Breast epithelium (tissue), 4 donors: ENCODE results near the gene GFRA1. TPM values are rescaled to one million over a fixed set of nuclear protein-coding genes. Genes with fewer than 3 reads are reported as not detected.

Experiments used
- DNase-seq, 2 donors: peaks; one replicate each; pipeline ENCODE4 v3.0.0-alpha.2; 2019; ENCODE audit warnings: low spot score in 2 of 2
- H3K27ac ChIP-seq, 2 donors: fragments of 200-600 bp; sonication (generic) in 1 of 2; one replicate each; pipeline ENCODE4 v1.5.1; 2016 to 2019; ENCODE audit warnings: mild to moderate bottlenecking in 1 of 2
- H3K27me3 ChIP-seq, 2 donors: fragments of 200-600 bp; sonication (generic) in 1 of 2; one replicate each; pipeline versions ENCODE4 v1.5.1 to v1.6.0; 2017 to 2019; ENCODE audit warnings: control low read depth in 1 of 2, mild to moderate bottlenecking in 1 of 2
- H3K36me3 ChIP-seq: fragments of 200-600 bp; one replicate; pipeline ENCODE4 v1.5.1; 2019
- H3K4me1 ChIP-seq, 2 donors: fragments of 200-600 bp; sonication (generic); one replicate each; pipeline ENCODE4 v1.5.1; 2016 to 2019; ENCODE audit warnings: control low read depth in 1 of 2
- H3K4me3 ChIP-seq, 3 donors: fragments of 200-600 bp; sonication (generic); 1 replicate in 2 of 3; 2 replicates in 1 of 3; pipeline ENCODE4 v1.5.1; 2016 to 2019; ENCODE audit warnings: mild to moderate bottlenecking in 3 of 3, moderate library complexity in 2 of 3
- H3K9me3 ChIP-seq, 2 donors: fragments of 200-600 bp; sonication (generic) in 1 of 2; one replicate each; pipeline ENCODE4 v1.5.1; 2016 to 2019; ENCODE audit warnings: control low read depth in 1 of 2
- CTCF ChIP-seq, 3 donors: fragments of 450-650 bp; IDR thresholded peaks; one replicate each; pipeline ENCODE4 v1.5.1; 2016 to 2017; ENCODE audit warnings: antibody characterized with exemption in 3 of 3, mild to moderate bottlenecking in 3 of 3, moderate library complexity in 3 of 3
- POLR2A ChIP-seq: fragments of 450-650 bp; IDR thresholded peaks from one replicate; pipeline ENCODE4 v1.6.1; 2016; ENCODE audit warnings: antibody characterized with exemption, mild to moderate bottlenecking, moderate library complexity
- POLR2AphosphoS5 ChIP-seq, 3 donors: sonication (generic); formaldehyde crosslinking; IDR thresholded peaks; one replicate each; pipeline ENCODE4 v1.6.1; 2017; ENCODE audit warnings: antibody characterized with exemption in 3 of 3
- intact Hi-C: fragments of 100-400 bp; cut with DNase I; formaldehyde crosslinking; loops from one replicate; pipeline ENCODE4 v1.15.1; 2023; ENCODE audit warnings: low total_unique reads
- total RNA-seq, 3 donors: library from RNA; depleted of rRNA; stranded (reverse); fragments of >200 nt; gene quantifications; one replicate each; pipeline ENCODE4 v1.1.0, GENCODE V29; 2016

The GFRA1 gene
- total RNA-seq, 3 donors from 2014 or later, result 88.2 to 153 (median 98.5) TPM

- Histone ChIP-seq H3K9me3 (no peaks in the 10 kb centered on the region), H3K4me1 (no peaks in the 10 kb centered on the region), H3K27me3 (no peaks in the 10 kb centered on the region), H3K36me3 (no peaks in the 10 kb centered on the region), H3K4me3 (no peak overlapping the region), H3K27ac (no peak overlapping the region)
- TF ChIP-seq POLR2AphosphoS5 (IDR thresholded peaks at IDR 0.05), result no peak
- TF ChIP-seq POLR2A, result no peak
- no peak for TF ChIP-seq CTCF (IDR thresholded peaks at IDR 0.05)
- DNase-seq, result no peak
- intact Hi-C loops, result no loop called here
Observed at GRCh38 chr10:116216676-116217075, 56.3 kb downstream of the GFRA1 start.

GRCh38 chr10:116215651-116216050 lies 57.4 kb downstream of the GFRA1 start:
- Histone ChIP-seq H3K4me3 (no peak overlapping the region), H3K9me3 (no peaks in the 10 kb centered on the region), H3K27ac (no peak overlapping the region), H3K36me3 (no peaks in the 10 kb centered on the region), H3K4me1 (no peaks in the 10 kb centered on the region), H3K27me3 (no peaks in the 10 kb centered on the region)
- TF ChIP-seq POLR2A (no peak), CTCF (IDR thresholded peaks at IDR 0.05) (no peak), POLR2AphosphoS5 (IDR thresholded peaks at IDR 0.05) (no peak)
- intact Hi-C loops, result no loop called here
- DNase-seq, result no peak

- intact Hi-C loops, result no loop called here
- TF ChIP-seq CTCF (IDR thresholded peaks at IDR 0.05) (no peak), POLR2AphosphoS5 (IDR thresholded peaks at IDR 0.05) (no peak), POLR2A (no peak)
Observed at GRCh38 chr10:116211682-116212081, 61.3 kb downstream of the GFRA1 start.

GRCh38 chr10:116210588-116211346 lies 62.2 kb downstream of the GFRA1 start:
- Histone ChIP-seq H3K27ac (no peak overlapping the region), H3K9me3 (no peaks in the 10 kb centered on the region), H3K4me3 (no peak overlapping the region), H3K27me3 (no peaks in the 10 kb centered on the region), H3K4me1 (no peaks in the 10 kb centered on the region), H3K36me3 (no peaks in the 10 kb centered on the region)
- no peak for TF ChIP-seq CTCF (IDR thresholded peaks at IDR 0.05)
- no peak for TF ChIP-seq POLR2AphosphoS5 (IDR thresholded peaks at IDR 0.05)
- no peak for TF ChIP-seq POLR2A
- intact Hi-C loops, result no loop called here
- DNase-seq, result no peak

More at GRCh38 chr10:116211682-116212081, 61.3 kb downstream of the GFRA1 start:
- H3K27me3 ChIP-seq, result no peaks in the 10 kb centered on the region
- H3K9me3 ChIP-seq, result no peaks in the 10 kb centered on the region
- no peaks in the 10 kb centered on the region for H3K36me3 ChIP-seq
- no peak overlapping the region for H3K4me3 ChIP-seq
- DNase-seq, result no peak
- no peaks in the 10 kb centered on the region for H3K4me1 ChIP-seq
- no peak overlapping the region for H3K27ac ChIP-seq

- no peaks in the 10 kb centered on the region for H3K36me3 ChIP-seq
- no peak overlapping the region for H3K4me3 ChIP-seq
- DNase-seq, result no peak
- no peaks in the 10 kb centered on the region for H3K4me1 ChIP-seq
- H3K27ac ChIP-seq, result no peak overlapping the region
- no peaks in the 10 kb centered on the region for H3K9me3 ChIP-seq
- no peak for TF ChIP-seq POLR2AphosphoS5 (IDR thresholded peaks at IDR 0.05)
- no peak for TF ChIP-seq CTCF (IDR thresholded peaks at IDR 0.05)
- no peak for TF ChIP-seq POLR2A
- intact Hi-C loops, result no loop called here
- H3K27me3 ChIP-seq, result no peaks in the 10 kb centered on the region
Observed at GRCh38 chr10:116209781-116210180, 63.2 kb downstream of the GFRA1 start.
